ENCODE results near the gene C1orf115.
"Not testable (repeated sequence)": the region's sequence is repeated elsewhere in the genome, so short reads cannot be mapped to it uniquely, and the experiment has no call there.

C1orf115 gene

GRCh38 chr1:220702733-220703270, 12.6 kb downstream of the C1orf115 start:
- H3K36me3 Mint-ChIP-seq = no peaks in the 10 kb centered on the region
- H3K4me1 Mint-ChIP-seq = no peaks in the 10 kb centered on the region
- H3K27ac Mint-ChIP-seq = no peak overlapping the region
- DNase-seq (ENCODE audit: low spot score in 2 of 2) (peak in 1 of 2 donors; percentile 29), ATAC-seq (no peak)
- no peaks in the 10 kb centered on the region for H3K9me3 Mint-ChIP-seq
- H3K4me3 Mint-ChIP-seq = no peak overlapping the region

- H3K36me3 Mint-ChIP-seq = no peaks in the 10 kb centered on the region
- no peaks in the 10 kb centered on the region for H3K9me3 Mint-ChIP-seq
- no peak overlapping the region for H3K4me3 Mint-ChIP-seq
- DNase-seq (ENCODE audit: low spot score in 2 of 2) (no peak), ATAC-seq (no peak)
- H3K27ac Mint-ChIP-seq = no peak overlapping the region
- H3K4me1 Mint-ChIP-seq = no peaks in the 10 kb centered on the region
These were observed 13.1 kb downstream of the C1orf115 start for GRCh38 chr1:220703305-220703704.

GRCh38 chr1:220705782-220706181, 15.6 kb downstream of the C1orf115 start:
- H3K4me3 Mint-ChIP-seq = no peak overlapping the region
- ATAC-seq (no peak), DNase-seq (ENCODE audit: low spot score in 2 of 2) (peak in 1 of 2 donors; percentile 29)
- no peaks in the 10 kb centered on the region for H3K36me3 Mint-ChIP-seq
- H3K4me1 Mint-ChIP-seq = peaks cover 7% of the 10 kb centered on the region
- H3K9me3 Mint-ChIP-seq = no peaks in the 10 kb centered on the region
- no peak overlapping the region for H3K27ac Mint-ChIP-seq

- Mint-ChIP-seq H3K4me1 (peaks cover 7% of the 10 kb centered on the region), H3K4me3 (no peak overlapping the region), H3K27ac (no peak overlapping the region), H3K9me3 (no peaks in the 10 kb centered on the region), H3K36me3 (no peaks in the 10 kb centered on the region)
- ATAC-seq (no peak), DNase-seq (ENCODE audit: low spot score in 2 of 2) (peak in 1 of 2 donors; percentile 32)
These were observed 16.3 kb downstream of the C1orf115 start for GRCh38 chr1:220706480-220706879.

- no peak for ATAC-seq
- Mint-ChIP-seq H3K4me3 (no peak overlapping the region), H3K36me3 (no peaks in the 10 kb centered on the region), H3K9me3 (no peaks in the 10 kb centered on the region), H3K27ac (no peak overlapping the region), H3K4me1 (peaks cover 7% of the 10 kb centered on the region)
- DNase-seq (ENCODE audit: low spot score in 2 of 2) = peak in 1 of 2 donors; percentile 28
These were observed 17.0 kb downstream of the C1orf115 start for GRCh38 chr1:220707160-220707559.

GRCh38 chr1:220708244-220708643, 18.1 kb downstream of the C1orf115 start:
- peak in 1 of 2 donors; percentile 12 for DNase-seq (ENCODE audit: low spot score in 2 of 2)
- ATAC-seq = no peak
- H3K36me3 Mint-ChIP-seq = no peaks in the 10 kb centered on the region
- H3K4me3 Mint-ChIP-seq = no peak overlapping the region
- no peaks in the 10 kb centered on the region for H3K9me3 Mint-ChIP-seq
- no peak overlapping the region for H3K27ac Mint-ChIP-seq
- peaks cover 7% of the 10 kb centered on the region for H3K4me1 Mint-ChIP-seq

GRCh38 chr1:220708936-220709801, 19.0 kb downstream of the C1orf115 start:
- H3K36me3 Mint-ChIP-seq = no peaks in the 10 kb centered on the region
- no peaks in the 10 kb centered on the region for H3K9me3 Mint-ChIP-seq
- ATAC-seq = no peak

GRCh38 chr1:220710333-220710732, 20.2 kb downstream of the C1orf115 start:
- DNase-seq (ENCODE audit: low spot score in 2 of 2) = no peak
- H3K4me3 Mint-ChIP-seq = no peak overlapping the region
- no peaks in the 10 kb centered on the region for H3K9me3 Mint-ChIP-seq
- no peaks in the 10 kb centered on the region for H3K36me3 Mint-ChIP-seq
- no peak overlapping the region for H3K27ac Mint-ChIP-seq
- no peak for ATAC-seq
- peaks cover 7% of the 10 kb centered on the region for H3K4me1 Mint-ChIP-seq

More at GRCh38 chr1:220708936-220709801, 19.0 kb downstream of the C1orf115 start:
- DNase-seq (ENCODE audit: low spot score in 2 of 2) = peak in 1 of 2 donors; percentile 22
- no peak overlapping the region for H3K27ac Mint-ChIP-seq
- H3K4me3 Mint-ChIP-seq = no peak overlapping the region
- H3K4me1 Mint-ChIP-seq = peaks cover 7% of the 10 kb centered on the region

GRCh38 chr1:220711056-220711809, 21.1 kb downstream of the C1orf115 start:
- Mint-ChIP-seq H3K27ac (no peak overlapping the region), H3K9me3 (no peaks in the 10 kb centered on the region), H3K36me3 (no peaks in the 10 kb centered on the region), H3K4me1 (peaks cover 7% of the 10 kb centered on the region), H3K4me3 (no peak overlapping the region)
- DNase-seq (ENCODE audit: low spot score in 2 of 2) = peak in 1 of 2 donors; percentile 13
- no peak for ATAC-seq

GRCh38 chr1:220715986-220716385, 25.8 kb downstream of the C1orf115 start:
- H3K36me3 Mint-ChIP-seq; DNase-seq (ENCODE audit: low spot score in 2 of 2); H3K4me3 Mint-ChIP-seq; H3K4me1 Mint-ChIP-seq; ATAC-seq; H3K9me3 Mint-ChIP-seq; H3K27ac Mint-ChIP-seq: not testable (repeated sequence)

GRCh38 chr1:220717800-220718640, 27.9 kb downstream of the C1orf115 start:
- no peak for ATAC-seq
- no peaks in the 10 kb centered on the region for H3K36me3 Mint-ChIP-seq
- no peaks in the 10 kb centered on the region for H3K9me3 Mint-ChIP-seq
- no peaks in the 10 kb centered on the region for H3K4me1 Mint-ChIP-seq
- no peak overlapping the region for H3K27ac Mint-ChIP-seq
- DNase-seq (ENCODE audit: low spot score in 2 of 2) = no peak
- no peak overlapping the region for H3K4me3 Mint-ChIP-seq

- DNase-seq (ENCODE audit: low spot score in 2 of 2); H3K4me1 Mint-ChIP-seq; H3K4me3 Mint-ChIP-seq; H3K27ac Mint-ChIP-seq; H3K9me3 Mint-ChIP-seq; H3K36me3 Mint-ChIP-seq; ATAC-seq: not testable (repeated sequence)
These were observed 31.1 kb downstream of the C1orf115 start for GRCh38 chr1:220721266-220721665.

GRCh38 chr1:220726634-220727033, 36.5 kb downstream of the C1orf115 start:
- Mint-ChIP-seq H3K36me3 (no peaks in the 10 kb centered on the region), H3K4me1 (no peaks in the 10 kb centered on the region), H3K4me3 (no peak overlapping the region), H3K9me3 (no peaks in the 10 kb centered on the region), H3K27ac (no peak overlapping the region)
- no peak for DNase-seq (ENCODE audit: low spot score in 2 of 2)
- ATAC-seq = no peak

- Mint-ChIP-seq H3K4me3 (no peak overlapping the region), H3K9me3 (no peaks in the 10 kb centered on the region), H3K27ac (no peak overlapping the region)
These were observed 37.4 kb downstream of the C1orf115 start for GRCh38 chr1:220727519-220727918.

GRCh38 chr1:220730486-220730885, 40.3 kb downstream of the C1orf115 start:
- Mint-ChIP-seq H3K36me3 (no peaks in the 10 kb centered on the region), H3K9me3 (no peaks in the 10 kb centered on the region)
- DNase-seq (ENCODE audit: low spot score in 2 of 2) = no peak

More at GRCh38 chr1:220727519-220727918, 37.4 kb downstream of the C1orf115 start:
- no peak for ATAC-seq
- no peaks in the 10 kb centered on the region for H3K36me3 Mint-ChIP-seq
- no peak for DNase-seq (ENCODE audit: low spot score in 2 of 2)
- H3K4me1 Mint-ChIP-seq = no peaks in the 10 kb centered on the region

More at GRCh38 chr1:220730486-220730885, 40.3 kb downstream of the C1orf115 start:
- Mint-ChIP-seq H3K4me1 (no peaks in the 10 kb centered on the region), H3K27ac (no peak overlapping the region), H3K4me3 (no peak overlapping the region)
- ATAC-seq = no peak
